Trophoblast cell (in vitro differentiated cells and primary cell): Measurements from ENCODE around the gene HYI.

Experiments
- DNase-seq, 2 donors: peaks; one replicate each; pipeline ENCODE4 v3.0.0-alpha.2; 2016
- H2AFZ ChIP-seq: 2 replicates; pipeline ENCODE4 v1.6.1; 2013; ENCODE audit warnings: low read length, moderate library complexity, mild to moderate bottlenecking; ENCODE audit not compliant: insufficient read depth, poor library complexity
- H2AK5ac ChIP-seq: 2 replicates; pipeline ENCODE4 v1.6.1; 2013; ENCODE audit warnings: mild to moderate bottlenecking, low read length
- H2BK120ac ChIP-seq: 2 replicates; pipeline ENCODE4 v1.6.1; 2013; ENCODE audit warnings: low read length, mild to moderate bottlenecking, moderate library complexity; ENCODE audit not compliant: insufficient read depth, poor library complexity
- H2BK12ac ChIP-seq: 2 replicates; pipeline ENCODE4 v1.6.1; 2013; ENCODE audit warnings: mild to moderate bottlenecking, low read length, moderate library complexity
- H2BK5ac ChIP-seq: 2 replicates; pipeline ENCODE4 v1.6.1; 2013; ENCODE audit warnings: low read length, low read depth, moderate library complexity, mild to moderate bottlenecking; ENCODE audit not compliant: poor library complexity
- H3K14ac ChIP-seq: 2 replicates; pipeline ENCODE4 v1.6.1; 2013; ENCODE audit warnings: mild to moderate bottlenecking, low read length
- H3K18ac ChIP-seq: 2 replicates; pipeline ENCODE4 v1.6.1; 2013; ENCODE audit warnings: mild to moderate bottlenecking, low read length
- H3K23ac ChIP-seq: 2 replicates; pipeline ENCODE4 v1.6.1; 2013; ENCODE audit warnings: low read length
- H3K27ac ChIP-seq: 2 replicates; pipeline ENCODE4 v1.5.1; 2013; ENCODE audit warnings: low read depth, mild to moderate bottlenecking, inconsistent platforms, low read length, moderate library complexity
- H3K27me3 ChIP-seq: 2 replicates; pipeline ENCODE4 v1.6.1; 2013; ENCODE audit warnings: inconsistent platforms, mild to moderate bottlenecking, low read length, moderate library complexity; ENCODE audit not compliant: insufficient read depth
- H3K36me3 ChIP-seq, 2 experiments: 1 replicate in 1 of 2; 2 replicates in 1 of 2; pipeline ENCODE4 v1.6.1; 2013; ENCODE audit warnings: low read length in 2 of 2, mild to moderate bottlenecking in 2 of 2, moderate library complexity in 1 of 2; ENCODE audit not compliant: insufficient read depth in 2 of 2, control insufficient read depth in 1 of 2
- H3K4ac ChIP-seq: 2 replicates; pipeline ENCODE4 v1.6.1; 2013; ENCODE audit warnings: low read depth, mild to moderate bottlenecking, low read length, moderate library complexity
- H3K4me1 ChIP-seq, 2 experiments: 1 replicate in 1 of 2; 2 replicates in 1 of 2; pipeline ENCODE4 v1.6.1; 2013; ENCODE audit warnings: low read length in 2 of 2, mild to moderate bottlenecking in 2 of 2, moderate library complexity in 1 of 2; ENCODE audit not compliant: insufficient read depth in 2 of 2, control insufficient read depth in 1 of 2
- H3K4me2 ChIP-seq: 2 replicates; pipeline ENCODE4 v1.6.1; 2013; ENCODE audit warnings: inconsistent platforms, mild to moderate bottlenecking, low read length, moderate library complexity
- H3K4me3 ChIP-seq: 2 replicates; pipeline ENCODE4 v1.5.1; 2013; ENCODE audit warnings: mild to moderate bottlenecking, low read depth, low read length, inconsistent platforms
- H3K79me1 ChIP-seq: one replicate; pipeline ENCODE4 v1.6.1; 2013; ENCODE audit warnings: low read length
- H3K79me2 ChIP-seq: 2 replicates; pipeline ENCODE4 v1.6.1; 2013; ENCODE audit warnings: low read length, mild to moderate bottlenecking; ENCODE audit not compliant: control insufficient read depth, insufficient read depth, poor library complexity
- H3K9ac ChIP-seq: 2 replicates; pipeline ENCODE4 v1.6.1; 2013; ENCODE audit warnings: mild to moderate bottlenecking, low read length
- H3K9me3 ChIP-seq: 2 replicates; pipeline ENCODE4 v1.6.1; 2013; ENCODE audit warnings: low read depth, mild to moderate bottlenecking, control low read depth, inconsistent platforms, low read length; ENCODE audit not compliant: insufficient read depth
- H4K12ac ChIP-seq: 2 replicates; pipeline ENCODE4 v1.6.1; 2013; ENCODE audit warnings: low read depth, mild to moderate bottlenecking, low read length, moderate library complexity
- H4K8ac ChIP-seq: 2 replicates; pipeline ENCODE4 v1.6.1; 2013; ENCODE audit warnings: low read depth, mild to moderate bottlenecking, low read length, moderate library complexity
- H4K91ac ChIP-seq: one replicate; pipeline ENCODE4 v1.6.1; 2013; ENCODE audit warnings: low read depth, mild to moderate bottlenecking, low read length, moderate library complexity
- WGBS: extraction: QIAGEN DNeasy Blood & Tissue Kit; methylation state at CpG from one replicate; pipeline ENCODE4 v1.1.7; 2013; ENCODE audit warnings: missing lambda C conversion rate; ENCODE audit not compliant: insufficient read length, insufficient coverage; ENCODE audit errors: extremely low coverage; 5-methylcytosine and 5-hydroxymethylcytosine counted together

HYI gene

DNA sequence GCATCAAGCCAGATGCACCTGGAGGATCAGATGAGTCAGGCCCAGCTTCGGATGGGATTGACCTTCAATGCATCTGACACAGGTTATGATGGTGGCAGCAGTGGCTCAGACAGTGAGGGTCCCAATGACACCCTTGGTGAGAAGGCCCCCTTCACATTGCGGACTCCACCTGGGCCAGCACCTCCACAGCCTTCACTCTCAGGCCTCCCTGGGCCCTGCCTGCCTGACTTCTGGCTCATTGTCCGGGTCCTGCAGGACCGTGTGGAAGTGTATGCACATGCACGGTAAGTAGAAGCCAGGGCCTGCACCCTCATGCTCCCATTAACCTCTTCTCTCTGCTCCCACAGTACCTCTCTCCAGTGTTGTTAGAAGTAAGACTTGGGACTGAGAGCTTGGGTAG lies 20.8 kb downstream of the HYI start:
- H3K27me3 ChIP-seq: no peaks in the 10 kb centered on the region
- H2AK5ac ChIP-seq: no peak overlapping the region
- no peak overlapping the region for H2BK120ac ChIP-seq
- no peak overlapping the region for H4K12ac ChIP-seq
- no peak overlapping the region for H3K27ac ChIP-seq
- WGBS: no CpG with 5 or more reads among the region's 5 CpGs
- H3K4me2 ChIP-seq: no peak overlapping the region
- H3K4me1 ChIP-seq: peaks cover 16 to 22% of the 10 kb centered on the region in 2 experiments
- peaks cover 2% of the 10 kb centered on the region for H3K79me2 ChIP-seq
- no peak overlapping the region for H2BK12ac ChIP-seq
- H4K91ac ChIP-seq: no peak overlapping the region
- H3K9ac ChIP-seq: no peak overlapping the region
- no peak overlapping the region for H3K14ac ChIP-seq
- no peak for DNase-seq
- peaks cover 13% of the 10 kb centered on the region for H3K79me1 ChIP-seq
- no peak overlapping the region for H4K8ac ChIP-seq
- no peak overlapping the region for H2BK5ac ChIP-seq
- no peak overlapping the region for H2AFZ ChIP-seq
- H3K4ac ChIP-seq: no peak overlapping the region
- peaks cover 56 to 72% of the 10 kb centered on the region in 2 experiments for H3K36me3 ChIP-seq
- no peak overlapping the region for H3K4me3 ChIP-seq
- no peaks in the 10 kb centered on the region for H3K9me3 ChIP-seq
- H3K18ac ChIP-seq: no peak overlapping the region
- H3K23ac ChIP-seq: no peak overlapping the region

DNA sequence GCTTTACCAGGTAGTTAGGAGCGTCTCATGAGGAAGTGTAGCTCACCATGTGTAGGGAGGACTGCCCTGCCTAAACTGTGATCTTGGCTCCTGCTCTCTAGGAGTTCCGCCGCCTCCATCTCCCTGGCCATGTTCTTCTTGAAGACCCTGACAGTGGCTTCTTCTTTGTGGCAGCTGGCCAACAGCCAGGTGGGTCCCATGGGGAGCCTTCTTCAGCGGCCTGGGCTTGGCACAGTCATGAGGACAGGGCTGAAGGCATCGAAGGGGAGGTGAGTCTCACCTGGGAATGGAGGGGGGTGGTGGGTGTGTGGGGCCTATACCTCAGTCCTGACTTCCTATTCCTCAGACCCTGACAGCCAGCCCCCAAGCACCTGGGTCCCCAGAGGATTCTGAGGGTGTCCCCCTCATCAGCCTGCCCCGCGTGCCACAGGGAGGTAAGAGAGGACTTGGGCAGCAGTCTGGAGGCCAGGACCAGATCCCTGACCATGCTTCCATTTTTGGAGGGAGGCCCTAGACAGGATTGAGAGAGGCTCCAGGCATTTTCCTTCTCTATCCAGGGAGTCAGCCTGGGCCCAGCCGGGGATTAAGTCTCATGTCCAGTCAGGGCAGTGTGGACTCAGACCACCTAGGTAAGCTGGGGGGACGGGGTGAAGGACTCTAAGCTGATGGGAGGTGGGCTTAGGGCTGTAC lies 21.4 kb downstream of the HYI start:
- WGBS: no CpG with 5 or more reads among the region's 9 CpGs
- no peaks in the 10 kb centered on the region for H3K9me3 ChIP-seq
- no peaks in the 10 kb centered on the region for H3K27me3 ChIP-seq

DNA sequence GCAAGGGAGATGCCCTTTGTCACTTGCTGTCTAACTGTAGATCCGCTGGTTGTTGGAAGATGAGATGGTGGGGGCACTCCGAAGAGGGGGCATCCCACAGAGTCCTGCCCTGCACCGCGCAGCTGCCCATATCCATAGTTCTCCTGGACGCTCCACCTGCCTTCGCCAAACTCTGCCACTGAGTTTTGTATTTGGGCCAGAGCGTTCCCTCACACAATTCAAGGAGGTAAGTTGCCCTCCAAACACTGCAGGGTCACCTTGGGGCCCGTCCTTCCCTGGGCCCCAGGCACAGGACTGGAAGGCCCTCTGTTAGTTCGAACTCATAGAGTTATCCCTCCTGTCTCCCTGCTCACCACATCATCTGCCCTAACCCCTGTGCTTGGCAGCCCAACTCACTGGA lies 22.1 kb downstream of the HYI start:
- Histone ChIP-seq H4K8ac (no peak overlapping the region), H2BK5ac (no peak overlapping the region), H3K18ac (no peak overlapping the region), H3K4me1 (peaks cover 3 to 9% of the 10 kb centered on the region in 2 experiments), H3K27ac (no peak overlapping the region), H3K79me1 (peaks cover 4% of the 10 kb centered on the region), H2BK12ac (no peak overlapping the region), H3K27me3 (no peaks in the 10 kb centered on the region), H3K9me3 (no peaks in the 10 kb centered on the region), H3K4me3 (no peak overlapping the region), H3K36me3 (peaks cover 68 to 83% of the 10 kb centered on the region in 2 experiments), H2BK120ac (no peak overlapping the region), H3K9ac (no peak overlapping the region), H3K79me2 (no peaks in the 10 kb centered on the region), H3K23ac (no peak overlapping the region), H3K4me2 (no peak overlapping the region), H2AK5ac (no peak overlapping the region), H3K14ac (no peak overlapping the region), H4K12ac (no peak overlapping the region), H4K91ac (no peak overlapping the region), H2AFZ (no peak overlapping the region), H3K4ac (no peak overlapping the region)
- WGBS: no CpG with 5 or more reads among the region's 9 CpGs
- DNase-seq: no peak

More for the DNA sequence above, 21.4 kb downstream of the HYI start:
- Histone ChIP-seq H3K4ac (no peak overlapping the region), H3K4me1 (peaks cover 10 to 16% of the 10 kb centered on the region in 2 experiments), H4K91ac (no peak overlapping the region), H3K23ac (no peak overlapping the region), H3K18ac (no peak overlapping the region), H2BK5ac (no peak overlapping the region), H2BK120ac (no peak overlapping the region), H2BK12ac (no peak overlapping the region), H3K79me1 (peaks cover 8% of the 10 kb centered on the region), H4K12ac (no peak overlapping the region), H2AFZ (no peak overlapping the region), H3K79me2 (peaks cover 2% of the 10 kb centered on the region), H3K4me3 (no peak overlapping the region), H3K9ac (no peak overlapping the region), H3K36me3 (peaks cover 62 to 77% of the 10 kb centered on the region in 2 experiments), H4K8ac (no peak overlapping the region), H2AK5ac (no peak overlapping the region), H3K4me2 (no peak overlapping the region), H3K14ac (no peak overlapping the region), H3K27ac (no peak overlapping the region)
- no peak for DNase-seq

DNA sequence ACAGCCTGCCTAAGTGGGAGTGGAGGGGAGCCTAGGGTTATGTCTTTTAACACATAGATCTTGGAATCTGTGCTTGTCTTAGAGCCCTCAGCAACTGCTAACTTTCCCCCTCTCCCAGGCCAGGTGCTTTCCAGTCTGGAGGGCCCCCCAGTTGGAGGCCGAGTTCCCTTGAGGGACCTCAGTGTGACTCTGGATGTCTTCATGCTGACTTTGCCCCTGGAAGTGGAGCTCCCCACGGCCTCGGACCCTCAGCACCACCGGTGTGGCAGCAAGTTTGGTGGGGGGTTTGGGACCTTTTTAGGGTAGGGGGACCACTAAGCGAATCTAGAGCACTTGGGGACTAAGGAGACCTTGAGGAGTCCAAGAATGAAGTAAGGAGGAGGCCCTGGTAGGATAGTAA lies 22.9 kb downstream of the HYI start:
- Histone ChIP-seq H3K27me3 (no peaks in the 10 kb centered on the region), H3K27ac (no peak overlapping the region), H2BK120ac (no peak overlapping the region), H2AK5ac (no peak overlapping the region), H3K18ac (no peak overlapping the region), H3K4me3 (no peak overlapping the region), H3K4ac (no peak overlapping the region), H3K4me2 (no peak overlapping the region), H3K4me1 (peaks cover 0 to 2% of the 10 kb centered on the region in 2 experiments), H2BK5ac (no peak overlapping the region), H4K12ac (no peak overlapping the region), H3K36me3 (peaks cover 77 to 92% of the 10 kb centered on the region in 2 experiments), H3K14ac (no peak overlapping the region), H3K23ac (no peak overlapping the region), H2AFZ (no peak overlapping the region), H3K9me3 (no peaks in the 10 kb centered on the region), H4K8ac (no peak overlapping the region), H3K79me2 (no peaks in the 10 kb centered on the region), H3K9ac (no peak overlapping the region), H4K91ac (no peak overlapping the region), H3K79me1 (no peaks in the 10 kb centered on the region), H2BK12ac (no peak overlapping the region)
- no peak for DNase-seq
- WGBS: no CpG with 5 or more reads among the region's 5 CpGs
